ENCODE measurements around the gene SNRNP40. TPM values are rescaled to one million over a fixed set of nuclear protein-coding genes. Genes with fewer than 3 reads are reported as not detected.

Gene SNRNP40
- total and polyA plus RNA-seq, 2 of the 13 experiments (the other 11 are each of a cell fraction or from before 2014, with no cell fraction given) = 51.0 to 147 TPM

DNA sequence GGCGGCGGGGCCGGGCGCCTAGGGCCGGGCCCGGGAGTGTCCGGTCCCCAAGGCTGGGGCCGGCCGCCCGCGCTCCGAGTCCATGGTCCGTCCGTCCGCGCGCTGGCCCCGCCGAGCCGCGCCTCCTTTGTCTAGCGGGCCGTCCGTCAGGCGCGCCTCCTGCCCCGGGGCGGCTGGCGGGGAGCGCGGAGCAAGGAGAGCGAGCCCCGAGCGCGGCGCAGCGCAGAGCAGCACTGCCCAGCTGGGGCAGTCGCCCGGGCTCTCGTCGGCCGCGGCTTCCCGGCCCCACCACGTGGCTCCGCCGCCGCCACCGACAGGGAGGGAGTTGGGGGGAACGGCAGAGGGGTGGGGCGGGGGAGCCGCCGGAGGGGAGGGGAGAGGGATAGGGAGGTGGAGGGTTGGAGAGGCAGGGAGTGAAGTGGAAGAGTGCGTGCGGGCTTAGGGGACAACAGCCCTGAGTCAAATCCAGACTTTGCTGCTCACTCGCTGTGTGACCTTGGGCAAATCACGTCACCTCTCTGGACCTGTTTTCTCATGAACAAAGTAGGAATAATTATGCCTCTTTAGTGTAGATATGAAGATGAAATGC, 56.8 kb downstream of the SNRNP40 start, which contains the start of gene NKAIN1 (continued):
- TF ChIP-seq, protein P1, sequence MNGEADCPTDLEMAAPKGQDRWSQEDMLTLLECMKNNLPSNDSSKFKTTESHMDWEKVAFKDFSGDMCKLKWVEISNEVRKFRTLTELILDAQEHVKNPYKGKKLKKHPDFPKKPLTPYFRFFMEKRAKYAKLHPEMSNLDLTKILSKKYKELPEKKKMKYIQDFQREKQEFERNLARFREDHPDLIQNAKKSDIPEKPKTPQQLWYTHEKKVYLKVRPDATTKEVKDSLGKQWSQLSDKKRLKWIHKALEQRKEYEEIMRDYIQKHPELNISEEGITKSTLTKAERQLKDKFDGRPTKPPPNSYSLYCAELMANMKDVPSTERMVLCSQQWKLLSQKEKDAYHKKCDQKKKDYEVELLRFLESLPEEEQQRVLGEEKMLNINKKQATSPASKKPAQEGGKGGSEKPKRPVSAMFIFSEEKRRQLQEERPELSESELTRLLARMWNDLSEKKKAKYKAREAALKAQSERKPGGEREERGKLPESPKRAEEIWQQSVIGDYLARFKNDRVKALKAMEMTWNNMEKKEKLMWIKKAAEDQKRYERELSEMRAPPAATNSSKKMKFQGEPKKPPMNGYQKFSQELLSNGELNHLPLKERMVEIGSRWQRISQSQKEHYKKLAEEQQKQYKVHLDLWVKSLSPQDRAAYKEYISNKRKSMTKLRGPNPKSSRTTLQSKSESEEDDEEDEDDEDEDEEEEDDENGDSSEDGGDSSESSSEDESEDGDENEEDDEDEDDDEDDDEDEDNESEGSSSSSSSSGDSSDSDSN (CRISPR knock-in tag; IDR thresholded peaks at IDR 0.05) = peak; percentile 81; the same call in 1 of the 2 replicates
- TF ChIP-seq FOXA3 (CRISPR knock-in tag; IDR thresholded peaks at IDR 0.05) (no peak), ZFY (CRISPR knock-in tag; IDR thresholded peaks at IDR 0.05) (0 out of 2 replicates have a peak, but pooled peaks have one; percentile 17), MAZ (IDR thresholded peaks at IDR 0.05; ENCODE audit: borderline replicate concordance, low read depth, low read length) (no peak), MAZ (CRISPR knock-in tag; IDR thresholded peaks at IDR 0.05; ENCODE audit: low read depth) (0 out of 2 replicates have a peak, but pooled peaks have one; percentile 25), ZNF121 (CRISPR knock-in tag; IDR thresholded peaks at IDR 0.05) (no peak), ZFX (CRISPR knock-in tag; IDR thresholded peaks at IDR 0.05; ENCODE audit: low read depth) (0 out of 2 replicates have a peak, but pooled peaks have one; percentile 23), ZNF253 (CRISPR knock-in tag; IDR thresholded peaks at IDR 0.05; ENCODE audit: borderline replicate concordance) (no peak)
- TF ChIP-seq, protein P2, sequence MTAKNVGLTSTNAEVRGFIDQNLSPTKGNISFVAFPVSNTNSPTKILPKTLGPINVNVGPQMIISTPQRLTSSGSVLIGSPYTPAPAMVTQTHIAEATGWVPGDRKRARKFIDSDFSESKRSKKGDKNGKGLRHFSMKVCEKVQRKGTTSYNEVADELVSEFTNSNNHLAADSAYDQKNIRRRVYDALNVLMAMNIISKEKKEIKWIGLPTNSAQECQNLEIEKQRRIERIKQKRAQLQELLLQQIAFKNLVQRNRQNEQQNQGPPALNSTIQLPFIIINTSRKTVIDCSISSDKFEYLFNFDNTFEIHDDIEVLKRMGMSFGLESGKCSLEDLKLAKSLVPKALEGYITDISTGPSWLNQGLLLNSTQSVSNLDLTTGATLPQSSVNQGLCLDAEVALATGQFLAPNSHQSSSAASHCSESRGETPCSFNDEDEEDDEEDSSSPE (CRISPR knock-in tag; IDR thresholded peaks at IDR 0.05) = 0 out of 2 replicates have a peak, but pooled peaks have one; percentile 14
- TF ChIP-seq, protein P3, sequence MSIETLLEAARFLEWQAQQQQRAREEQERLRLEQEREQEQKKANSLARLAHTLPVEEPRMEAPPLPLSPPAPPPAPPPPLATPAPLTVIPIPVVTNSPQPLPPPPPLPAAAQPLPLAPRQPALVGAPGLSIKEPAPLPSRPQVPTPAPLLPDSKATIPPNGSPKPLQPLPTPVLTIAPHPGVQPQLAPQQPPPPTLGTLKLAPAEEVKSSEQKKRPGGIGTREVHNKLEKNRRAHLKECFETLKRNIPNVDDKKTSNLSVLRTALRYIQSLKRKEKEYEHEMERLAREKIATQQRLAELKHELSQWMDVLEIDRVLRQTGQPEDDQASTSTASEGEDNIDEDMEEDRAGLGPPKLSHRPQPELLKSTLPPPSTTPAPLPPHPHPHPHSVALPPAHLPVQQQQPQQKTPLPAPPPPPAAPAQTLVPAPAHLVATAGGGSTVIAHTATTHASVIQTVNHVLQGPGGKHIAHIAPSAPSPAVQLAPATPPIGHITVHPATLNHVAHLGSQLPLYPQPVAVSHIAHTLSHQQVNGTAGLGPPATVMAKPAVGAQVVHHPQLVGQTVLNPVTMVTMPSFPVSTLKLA (IDR thresholded peaks at IDR 0.05) = no peak

Data from HepG2 (cell line).